UCSD-AML1 (cell line): Measurements from ENCODE around the gene FMOD.
"Not testable (repeated sequence)": the region's sequence is repeated elsewhere in the genome, so short reads cannot be mapped to it uniquely, and the experiment has no call there.

Experiments
- DNase-seq: peaks from one replicate; lab custom pipeline; 2025; ENCODE audit not compliant: unreplicated experiment; lab: John Stamatoyannopoulos, UW

The FMOD gene

DNA sequence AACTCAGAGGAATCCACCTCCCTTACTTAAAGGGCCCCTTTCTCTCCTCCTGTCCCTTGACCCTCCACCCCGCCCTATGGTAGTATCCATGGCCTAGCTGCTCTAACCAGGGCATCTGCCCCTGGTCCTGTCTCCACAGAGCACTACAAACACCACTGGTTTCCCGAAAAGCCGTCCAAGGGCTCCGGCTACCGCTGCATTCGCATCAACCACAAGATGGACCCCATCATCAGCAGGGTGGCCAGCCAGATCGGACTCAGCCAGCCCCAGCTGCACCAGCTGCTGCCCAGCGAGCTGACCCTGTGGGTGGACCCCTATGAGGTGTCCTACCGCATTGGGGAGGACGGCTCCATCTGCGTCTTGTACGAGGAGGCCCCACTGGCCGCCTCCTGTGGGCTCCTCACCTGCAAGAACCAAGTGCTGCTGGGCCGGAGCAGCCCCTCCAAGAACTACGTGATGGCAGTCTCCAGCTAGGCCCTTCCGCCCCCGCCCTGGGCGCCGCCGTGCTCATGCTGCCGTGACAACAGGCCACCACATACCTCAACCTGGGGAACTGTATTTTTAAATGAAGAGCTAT is 43.9 kb downstream of the FMOD start:
- no peak for DNase-seq

DNA sequence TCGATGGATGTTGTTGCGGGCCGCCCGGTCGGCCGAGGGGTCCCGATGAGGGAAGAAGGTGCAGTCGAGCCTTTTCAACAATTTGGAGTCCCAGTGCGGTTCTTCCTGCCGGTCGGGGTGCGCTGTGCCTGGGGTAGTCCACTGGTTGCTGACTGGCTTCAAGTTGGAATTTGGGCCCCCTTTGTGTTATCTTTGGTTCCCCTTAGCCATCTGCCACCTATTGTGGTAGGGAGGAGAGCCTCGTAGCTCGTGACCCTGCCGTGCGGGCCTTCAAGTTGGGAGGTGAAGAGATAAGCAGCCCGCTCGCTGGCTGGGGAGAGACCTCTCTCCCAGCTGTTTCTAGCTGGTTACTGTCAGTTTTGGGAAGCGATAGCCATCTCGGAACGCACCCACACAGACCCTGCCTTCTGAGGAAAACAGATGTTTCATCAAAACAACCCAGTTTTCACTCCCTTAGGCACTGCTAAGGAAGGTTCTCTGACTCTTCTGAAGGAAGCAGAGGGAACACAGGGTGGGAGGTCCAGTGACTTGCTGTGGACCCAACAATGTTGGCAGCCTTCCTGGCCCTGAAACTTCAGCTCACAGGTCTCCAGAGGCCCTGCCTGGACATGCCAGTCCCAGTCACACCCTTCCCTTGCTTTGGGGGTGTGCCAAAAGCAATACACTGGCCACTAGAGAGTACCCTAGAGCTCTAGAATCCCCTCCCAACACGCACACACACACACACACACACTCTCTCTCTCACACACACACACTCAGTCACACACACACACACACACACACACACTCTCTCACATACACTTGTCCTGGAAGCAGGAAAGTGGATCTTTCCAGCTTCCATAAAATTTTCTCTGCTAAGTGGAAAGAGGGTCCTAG is 44.6 kb downstream of the FMOD start:
- DNase-seq: peak; percentile 64

DNA sequence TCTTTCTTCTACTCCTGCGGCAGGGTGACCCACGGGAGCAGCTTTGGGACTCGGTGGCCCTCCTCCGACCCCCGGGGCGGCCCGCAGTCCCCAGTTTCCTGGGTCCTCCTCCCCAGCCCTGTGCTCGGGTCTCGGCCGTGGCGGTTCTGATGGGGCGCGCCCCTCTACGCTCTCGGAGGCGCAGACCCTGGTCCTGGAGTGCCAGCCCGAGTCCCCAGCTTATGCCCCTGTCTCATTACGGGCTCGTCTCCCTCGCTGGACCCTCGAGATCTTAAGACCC is 45.2 kb downstream of the FMOD start:
- no peak for DNase-seq

DNA sequence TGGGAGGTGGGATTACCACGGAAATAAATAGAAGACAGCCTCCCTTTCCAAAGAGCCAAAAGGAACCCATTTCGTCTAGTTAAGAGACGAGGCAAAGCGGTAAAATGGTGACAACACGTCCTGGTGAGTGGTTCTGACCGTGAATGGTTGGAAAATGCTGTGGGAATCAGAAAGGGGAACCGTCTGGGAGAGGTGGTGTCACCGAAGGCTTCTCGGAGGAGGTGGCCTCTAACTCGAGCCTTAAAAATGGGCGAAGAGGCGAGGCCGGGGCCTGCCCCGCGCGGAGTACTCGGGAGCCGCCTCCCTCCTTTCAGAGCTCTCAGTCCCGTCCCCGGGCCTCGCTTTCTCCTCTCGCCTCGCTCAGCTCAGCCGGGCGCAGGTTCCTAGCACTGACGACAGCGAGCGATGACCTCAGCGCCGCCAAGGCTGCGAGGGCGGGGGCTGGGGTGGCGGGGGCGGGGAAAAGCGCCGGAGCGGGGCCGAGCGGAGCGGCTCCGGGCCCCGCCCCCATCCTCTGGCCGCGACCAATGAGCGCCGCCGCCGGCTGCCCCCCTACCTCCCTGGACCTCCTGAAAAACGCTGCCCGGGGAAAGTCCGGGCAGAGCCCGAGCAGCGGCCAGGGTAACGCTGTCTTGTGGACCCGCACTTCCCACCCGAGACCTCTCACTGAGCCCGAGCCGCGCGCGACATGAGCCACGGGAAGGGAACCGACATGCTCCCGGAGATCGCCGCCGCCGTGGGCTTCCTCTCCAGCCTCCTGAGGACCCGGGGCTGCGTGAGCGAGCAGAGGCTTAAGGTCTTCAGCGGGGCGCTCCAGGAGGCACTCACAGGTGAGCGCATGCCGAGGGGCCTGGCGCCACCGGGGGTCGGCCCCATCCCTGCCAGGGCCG is 45.8 kb downstream of the FMOD start, which contains the start of gene BTG2:
BTG2 (plus strand) TSS at position 601 of the 890 bp plus-strand sequence; CDS start at position 689, 88 bp downstream.
- peak; percentile 92 for DNase-seq

DNA sequence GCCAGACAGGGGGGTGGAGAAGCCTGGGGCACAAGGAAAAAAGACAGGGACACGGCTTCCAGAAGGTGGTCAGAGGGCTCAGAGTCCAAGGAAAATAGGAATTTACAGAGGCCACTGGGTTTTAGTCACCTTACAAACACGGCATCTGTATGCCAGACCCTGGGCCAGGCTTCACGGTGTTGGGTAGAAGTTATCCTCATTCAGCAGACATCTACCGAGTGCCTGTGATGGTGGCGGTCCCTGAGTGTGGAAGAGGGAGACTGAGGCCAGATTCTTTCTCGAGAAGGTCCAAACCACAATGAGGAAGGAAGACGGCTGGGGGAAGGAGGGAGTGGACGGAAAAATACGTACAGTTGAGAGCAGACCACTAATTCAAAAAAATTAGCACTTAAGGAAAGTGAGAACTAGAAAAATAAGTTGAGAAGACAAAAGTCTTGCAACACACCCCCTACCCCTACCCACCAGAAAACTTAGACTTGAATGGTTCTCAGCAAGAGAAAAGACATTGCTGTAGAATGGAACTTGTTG is 46.5 kb downstream of the FMOD start:
- DNase-seq: no peak

DNA sequence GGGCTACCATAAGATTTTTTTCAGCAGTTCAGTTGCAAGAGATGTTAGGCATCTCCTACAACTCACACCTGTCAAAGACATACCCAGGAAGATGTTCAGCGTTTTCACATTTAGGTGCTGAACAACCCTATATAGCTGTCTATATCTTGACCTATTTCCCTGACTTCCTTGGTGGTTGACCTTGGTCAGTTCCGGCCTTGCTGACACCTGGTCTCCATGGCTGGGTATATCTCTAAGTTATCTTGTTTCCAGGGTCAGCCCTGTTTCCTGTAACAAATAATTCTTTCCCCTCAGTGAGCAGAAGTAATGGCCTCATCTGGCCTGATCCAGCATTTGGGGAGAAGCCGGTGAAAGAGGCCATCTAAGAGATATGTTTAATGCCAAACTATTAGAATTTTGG is 48.0 kb downstream of the FMOD start:
- DNase-seq: no peak

DNA sequence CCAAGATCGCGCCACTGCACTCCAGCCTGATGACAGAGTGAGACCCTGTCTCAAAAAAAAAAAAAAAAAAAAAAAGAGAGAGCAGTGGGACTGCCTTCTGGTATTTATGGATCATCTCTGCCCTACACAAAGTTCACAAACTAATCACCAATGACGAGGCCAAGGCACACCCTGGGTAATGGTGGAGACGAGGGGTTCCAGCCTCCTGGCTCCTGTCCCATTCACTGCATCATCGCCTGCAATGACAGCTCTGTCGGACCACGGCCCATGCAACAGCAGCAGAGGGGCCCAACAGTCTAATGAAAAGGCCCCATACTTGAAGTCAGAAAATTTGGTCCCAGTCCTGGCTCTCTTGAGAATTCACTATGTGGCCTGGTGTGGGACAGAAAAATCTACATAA is 48.5 kb downstream of the FMOD start:
- no peak for DNase-seq

- DNase-seq: no peak
Observed at GRCh38 chr1:203301331-203301668, 49.6 kb downstream of the FMOD start.

- DNase-seq: no peak
Observed at GRCh38 chr1:203300441-203301330, 50.2 kb downstream of the FMOD start.

DNA sequence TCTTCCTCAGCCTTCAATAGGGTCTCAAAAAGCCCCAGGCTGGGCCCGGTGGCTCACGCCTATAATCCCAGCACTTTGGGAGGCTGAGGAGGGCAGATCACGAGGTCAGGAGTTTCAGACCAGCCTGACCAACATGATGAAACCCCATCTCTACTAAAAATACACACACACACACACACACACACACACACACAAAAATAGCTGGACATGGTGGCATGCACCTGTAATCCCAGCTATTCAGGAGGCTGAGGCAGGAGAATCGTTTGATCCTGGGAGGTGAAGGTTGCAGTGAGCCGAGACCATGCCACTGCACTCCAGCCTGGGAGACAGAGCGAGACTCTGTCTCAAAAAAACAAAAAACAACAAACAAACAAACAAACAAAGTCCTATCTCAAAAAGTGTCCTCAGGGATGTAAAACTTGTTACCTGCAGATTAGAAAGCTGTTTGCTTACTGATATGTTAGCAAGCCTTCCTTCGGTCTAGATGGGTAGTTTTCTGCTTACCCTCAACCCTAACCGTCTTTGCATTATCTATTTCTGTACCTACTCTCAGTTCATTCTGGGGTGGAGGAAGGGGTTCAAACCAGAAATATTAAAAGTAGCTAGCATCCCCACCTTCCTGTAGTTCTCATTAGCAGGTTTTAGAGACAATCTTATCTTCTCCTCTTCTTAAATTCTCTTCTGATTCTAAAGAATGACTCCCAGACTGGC is 51.0 kb downstream of the FMOD start:
- DNase-seq: not testable (repeated sequence)

GRCh38 chr1:203299169-203299568 is 51.8 kb downstream of the FMOD start:
- DNase-seq: no peak

- no peak for DNase-seq
Observed at GRCh38 chr1:203296460-203297073, 54.4 kb downstream of the FMOD start.

DNA sequence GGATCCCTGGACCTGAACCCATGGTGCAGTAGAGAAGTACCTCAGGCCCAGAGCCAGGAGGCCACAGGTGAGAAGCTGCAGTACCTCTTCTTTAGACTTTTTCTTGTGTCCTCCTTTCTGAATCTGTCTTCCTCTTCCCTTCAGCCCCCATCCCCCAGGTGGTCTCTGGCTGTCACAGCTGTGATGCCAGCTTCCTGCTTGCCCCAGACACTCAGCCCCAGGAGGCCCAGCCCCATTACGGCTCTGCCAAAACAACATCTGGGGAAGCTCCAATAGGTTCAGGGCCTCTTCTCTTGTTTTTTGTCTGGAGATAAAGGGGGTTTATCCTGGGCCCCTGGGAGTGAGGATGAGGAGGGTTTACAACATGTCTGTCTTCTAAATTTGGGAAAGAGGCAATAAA is 55.1 kb downstream of the FMOD start:
- no peak for DNase-seq

- DNase-seq: no peak
Observed at GRCh38 chr1:203291201-203292096, 59.5 kb downstream of the FMOD start.
